ENCODE measurements around the gene GABRR2.
"Not testable (repeated sequence)": the region's sequence is repeated elsewhere in the genome, so short reads cannot be mapped to it uniquely, and the experiment has no call there.

GABRR2 gene

GRCh38 chr6:89323511-89323971 lies 8.4 kb upstream of the GABRR2 start:
- DNase-seq (ENCODE audit: low read depth), result no peak

- no peak for DNase-seq (ENCODE audit: low read depth)
Measured at GRCh38 chr6:89321131-89321970, 6.3 kb upstream of the GABRR2 start.

- DNase-seq (ENCODE audit: low read depth), result no peak
Measured at GRCh38 chr6:89320012-89320559, 5.0 kb upstream of the GABRR2 start.

GRCh38 chr6:89317067-89317466 lies 2.0 kb upstream of the GABRR2 start:
- no peak for DNase-seq (ENCODE audit: low read depth)

GRCh38 chr6:89314692-89315091 lies 407 bp downstream of the GABRR2 start:
- no peak for DNase-seq (ENCODE audit: low read depth)

- DNase-seq (ENCODE audit: low read depth), result no peak
Measured at GRCh38 chr6:89313006-89313405, 2.1 kb downstream of the GABRR2 start.

GRCh38 chr6:89311853-89312531 lies 3.1 kb downstream of the GABRR2 start:
- DNase-seq (ENCODE audit: low read depth), result no peak

GRCh38 chr6:89311530-89311852 lies 3.6 kb downstream of the GABRR2 start:
- DNase-seq (ENCODE audit: low read depth), result no peak

GRCh38 chr6:89310929-89311328 lies 4.2 kb downstream of the GABRR2 start:
- no peak for DNase-seq (ENCODE audit: low read depth)

GRCh38 chr6:89308525-89309395 lies 6.3 kb downstream of the GABRR2 start:
- DNase-seq (ENCODE audit: low read depth), result no peak

- not testable (repeated sequence) for DNase-seq (ENCODE audit: low read depth)
Measured at GRCh38 chr6:89304517-89304916, 10.6 kb downstream of the GABRR2 start.

- no peak for DNase-seq (ENCODE audit: low read depth)
Measured at GRCh38 chr6:89302936-89303335, 12.2 kb downstream of the GABRR2 start.

- no peak for DNase-seq (ENCODE audit: low read depth)
Measured at GRCh38 chr6:89302195-89302770, 12.8 kb downstream of the GABRR2 start.

GRCh38 chr6:89301586-89302194 lies 13.4 kb downstream of the GABRR2 start:
- no peak for DNase-seq (ENCODE audit: low read depth)

GRCh38 chr6:89299466-89299850 lies 15.6 kb downstream of the GABRR2 start:
- DNase-seq (ENCODE audit: low read depth), result no peak

GRCh38 chr6:89298680-89299465 lies 16.2 kb downstream of the GABRR2 start:
- peak; percentile 19 for DNase-seq (ENCODE audit: low read depth)

- DNase-seq (ENCODE audit: low read depth), result peak; percentile 45
Measured at GRCh38 chr6:89297695-89298351, 17.3 kb downstream of the GABRR2 start.

GRCh38 chr6:89295981-89296380 lies 19.1 kb downstream of the GABRR2 start:
- no peak for DNase-seq (ENCODE audit: low read depth)

- not testable (repeated sequence) for DNase-seq (ENCODE audit: low read depth)
Measured at GRCh38 chr6:89295116-89295515, 20.0 kb downstream of the GABRR2 start.

GRCh38 chr6:89291256-89291819 lies 23.8 kb downstream of the GABRR2 start:
- no peak for DNase-seq (ENCODE audit: low read depth)

All from activated T-cell treated with anti-CD3 and anti-CD28 coated beads for 48 hours (primary cell).